Measurements from ENCODE around the gene IL1R2. TPM values are rescaled to one million over a fixed set of nuclear protein-coding genes. Genes with fewer than 3 reads are reported as not detected.
A peak's percentile ranks its signal among the peaks of the same experiment; 100 is the strongest.

IL1R2 gene
- total and polyA plus RNA-seq, 2 of the 13 experiments (the other 11 are each of a cell fraction or from before 2014, with no cell fraction given), result 3.6 to 7.3 TPM

DNA sequence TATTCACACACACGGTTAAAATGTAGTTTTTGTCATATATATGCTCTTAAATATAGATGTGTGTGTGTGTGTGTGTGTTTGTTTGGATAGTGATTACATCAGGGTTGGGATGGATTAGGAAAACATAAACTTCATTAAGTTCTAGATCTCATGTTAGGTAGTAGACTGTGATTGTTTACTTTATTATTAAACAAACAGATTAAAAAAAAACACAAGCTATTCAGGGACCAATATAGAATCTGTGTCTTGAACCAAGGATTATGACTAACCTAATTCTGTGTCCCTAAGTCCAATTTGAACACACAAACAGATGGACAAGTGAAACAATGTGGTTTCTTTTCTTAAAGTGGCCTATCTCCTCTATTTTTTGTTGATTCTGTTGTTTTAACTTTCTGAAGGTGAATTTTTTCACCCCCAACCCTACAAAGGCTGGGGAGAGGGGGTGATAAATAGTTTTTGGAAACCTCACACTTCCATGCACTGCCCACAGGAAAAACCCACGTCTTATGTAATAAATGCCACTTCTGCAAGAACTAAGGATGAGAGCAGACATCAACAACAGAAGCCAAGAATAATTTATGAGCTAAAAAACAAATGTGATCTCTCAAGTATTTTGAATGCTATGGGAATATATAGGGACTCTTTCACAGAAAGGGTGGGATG is 40.7 kb downstream of the IL1R2 start (continued):
- TF ChIP-seq ZBTB43 (CRISPR knock-in tag; conservative IDR thresholded peaks at IDR 0.05), result peak; percentile 46; the same call in 1 of the 2 replicates
- TF ChIP-seq ZNF263 (CRISPR knock-in tag; IDR thresholded peaks at IDR 0.05), result no peak
- no peak for TF ChIP-seq ATF6 (CRISPR knock-in tag; conservative IDR thresholded peaks at IDR 0.05)
- TF ChIP-seq PRPF4 (IDR thresholded peaks at IDR 0.05; ENCODE audit: low read depth, low read length, poor library complexity, severe bottlenecking), result no peak
- 0 out of 2 replicates have a peak, but pooled peaks have one; percentile 12 for TF ChIP-seq FIP1L1 (IDR thresholded peaks at IDR 0.05; ENCODE audit: borderline replicate concordance, insufficient read depth, low read depth, low read length)
- TF ChIP-seq, protein P1, sequence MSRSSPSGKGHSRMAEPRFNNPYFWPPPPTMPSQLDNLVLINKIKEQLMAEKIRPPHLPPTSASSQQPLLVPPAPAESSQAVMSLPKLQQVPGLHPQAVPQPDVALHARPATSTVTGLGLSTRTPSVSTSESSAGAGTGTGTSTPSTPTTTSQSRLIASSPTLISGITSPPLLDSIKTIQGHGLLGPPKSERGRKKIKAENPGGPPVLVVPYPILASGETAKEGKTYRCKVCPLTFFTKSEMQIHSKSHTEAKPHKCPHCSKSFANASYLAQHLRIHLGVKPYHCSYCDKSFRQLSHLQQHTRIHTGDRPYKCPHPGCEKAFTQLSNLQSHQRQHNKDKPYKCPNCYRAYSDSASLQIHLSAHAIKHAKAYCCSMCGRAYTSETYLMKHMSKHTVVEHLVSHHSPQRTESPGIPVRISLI (CRISPR knock-in tag; IDR thresholded peaks at IDR 0.05; ENCODE audit: borderline replicate concordance), result 0 out of 2 replicates have a peak, but pooled peaks have one; percentile 4
- no peak for TF ChIP-seq ZNF782 (CRISPR knock-in tag; IDR thresholded peaks at IDR 0.05; ENCODE audit: borderline replicate concordance)
- TF ChIP-seq ZNF766 (CRISPR knock-in tag; IDR thresholded peaks at IDR 0.05; ENCODE audit: borderline replicate concordance), result no peak
- TF ChIP-seq WIZ (CRISPR knock-in tag; IDR thresholded peaks at IDR 0.05), result no peak
- no peak for TF ChIP-seq HOXA9 (CRISPR knock-in tag; IDR thresholded peaks at IDR 0.05; ENCODE audit: borderline replicate concordance)
- peak; percentile 90 for TF ChIP-seq RBFOX2 (IDR thresholded peaks at IDR 0.05; ENCODE audit: low read depth, low read length)
- TF ChIP-seq HOMEZ (CRISPR knock-in tag; IDR thresholded peaks at IDR 0.05; ENCODE audit: low read depth), result 0 out of 2 replicates have a peak, but pooled peaks have one; percentile 13
- TF ChIP-seq TBL1XR1 (IDR thresholded peaks at IDR 0.05; ENCODE audit: borderline replicate concordance, low read length, partially characterized antibody), result peak; percentile 26
- TF ChIP-seq ZNF678 (CRISPR knock-in tag; IDR thresholded peaks at IDR 0.05), result no peak
- no peak for TF ChIP-seq THAP9 (CRISPR knock-in tag; IDR thresholded peaks at IDR 0.05; ENCODE audit: borderline replicate concordance)
- TF ChIP-seq CEBPB (IDR thresholded peaks at IDR 0.05; ENCODE audit: borderline replicate concordance, low read depth, low read length), result peak; percentile 29; the same call in 1 of the 2 replicates
- TF ChIP-seq HDAC1 (CRISPR knock-in tag; IDR thresholded peaks at IDR 0.05), result no peak; the same call in 1 of the 2 replicates
- TF ChIP-seq SOX6 (IDR thresholded peaks at IDR 0.05), result no peak
- TF ChIP-seq SOX6 (CRISPR knock-in tag; IDR thresholded peaks at IDR 0.05), result no peak
- TF ChIP-seq GFI1 (CRISPR knock-in tag; IDR thresholded peaks at IDR 0.05; ENCODE audit: borderline replicate concordance), result peak; percentile 92
